Lower leg skin (tissue), 4 donors: Measurements from ENCODE around the gene HAND1. TPM values are rescaled to one million over a fixed set of nuclear protein-coding genes. Genes with fewer than 3 reads are reported as not detected.

Experiments
- DNase-seq, 2 donors: peaks; one replicate each; pipeline ENCODE4 v3.0.0-alpha.2; 2019; ENCODE audit warnings: low spot score in 2 of 2
- H3K4me3 ChIP-seq: fragments of 200-600 bp; sonication (generic); 2 replicates; pipeline ENCODE4 v1.5.1; 2017; ENCODE audit warnings: mild to moderate bottlenecking, low read depth; ENCODE audit not compliant: poor library complexity, severe bottlenecking
- CTCF ChIP-seq, 3 donors: fragments of 450-650 bp; IDR thresholded peaks; one replicate each; pipeline ENCODE4 v1.5.1; 2016; ENCODE audit warnings: antibody characterized with exemption in 3 of 3, mild to moderate bottlenecking in 3 of 3, moderate library complexity in 2 of 3
- POLR2A ChIP-seq, 2 donors: fragments of 450-650 bp; IDR thresholded peaks; one replicate each; pipeline ENCODE4 v1.6.1; 2016 to 2017; ENCODE audit warnings: antibody characterized with exemption in 2 of 2, mild to moderate bottlenecking in 1 of 2, moderate library complexity in 1 of 2
- WGBS, 2 donors: methylation state at CpG; one replicate each; pipeline ENCODE4 v1.1.5; 2018; 5-methylcytosine and 5-hydroxymethylcytosine counted together
- intact Hi-C: fragments of 100-400 bp; cut with DNase I; formaldehyde crosslinking; loops from one replicate; pipeline ENCODE4 v1.15.0; 2023; ENCODE audit warnings: low total_unique reads
- total RNA-seq, 4 donors: library from RNA; depleted of rRNA; stranded (reverse); fragments of >200 nt; gene quantifications; one replicate each; pipeline ENCODE4 v1.1.0, GENCODE V29; 2016

HAND1 gene
- total RNA-seq, 4 donors from 2014 or later, result not detected

GRCh38 chr5:154437281-154437965, 40.6 kb downstream of the HAND1 start:
- intact Hi-C loops, result no loop called here
- TF ChIP-seq CTCF (IDR thresholded peaks at IDR 0.05), result no peak
- TF ChIP-seq POLR2A (IDR thresholded peaks at IDR 0.05), result no peak
- 88 to 89% methylated on average over 5 of the region's 5 CpGs for WGBS, 2 donors
- no peak for DNase-seq
- no peak overlapping the region for H3K4me3 ChIP-seq

- H3K4me3 ChIP-seq, result no peak overlapping the region
- no peak for TF ChIP-seq CTCF (IDR thresholded peaks at IDR 0.05)
- no peak for TF ChIP-seq POLR2A (IDR thresholded peaks at IDR 0.05)
- peak in 1 of 2 donors; percentile 76 for DNase-seq
- intact Hi-C loops, result no loop called here
- WGBS, 2 donors, result 97 to 98% methylated on average over 3 of the region's 3 CpGs
These were observed 42.8 kb downstream of the HAND1 start for GRCh38 chr5:154435226-154435625.

- peak in 1 of 2 donors; percentile 36 for DNase-seq
- intact Hi-C loops, result no loop called here
- TF ChIP-seq POLR2A (IDR thresholded peaks at IDR 0.05) (no peak), CTCF (IDR thresholded peaks at IDR 0.05) (no peak)
- 82 to 86% methylated on average over 4 of the region's 4 CpGs for WGBS, 2 donors
- no peak overlapping the region for H3K4me3 ChIP-seq
These were observed 46.9 kb downstream of the HAND1 start for GRCh38 chr5:154430961-154431630.

- intact Hi-C loops, result no loop called here
- no peak overlapping the region for H3K4me3 ChIP-seq
- 67% methylated on average over 4 of the region's 4 CpGs for WGBS, 2 donors
- peak in 1 of 2 donors; percentile 63 for DNase-seq
- TF ChIP-seq CTCF (IDR thresholded peaks at IDR 0.05), result no peak
- no peak for TF ChIP-seq POLR2A (IDR thresholded peaks at IDR 0.05)
These were observed 47.6 kb downstream of the HAND1 start for GRCh38 chr5:154430466-154430865.

- DNase-seq, result peak in 1 of 2 donors; percentile 57
- WGBS, 2 donors, result 93 to 97% methylated on average over 1 of the region's 1 CpG
- intact Hi-C loops, result no loop called here
These were observed 48.7 kb downstream of the HAND1 start for GRCh38 chr5:154429341-154429740.

More at GRCh38 chr5:154429341-154429740, 48.7 kb downstream of the HAND1 start:
- H3K4me3 ChIP-seq, result no peak overlapping the region
- TF ChIP-seq POLR2A (IDR thresholded peaks at IDR 0.05) (no peak), CTCF (IDR thresholded peaks at IDR 0.05) (no peak)
